GM12878 (cell line): ENCODE data around the gene CHCHD6. TPM values are rescaled to one million over a fixed set of nuclear protein-coding genes. Genes with fewer than 3 reads are reported as not detected.

ENCODE experiments used
- ATAC-seq: fragments of 200-7000 bp; cut with Tn5 transposase; 3 replicates; pipeline ENCODE4 v1.9.1; 2020; ENCODE audit warnings: mild to moderate bottlenecking, moderate library complexity
- BruUV-seq: library from RNA; stranded (reverse); fragments of 400-500 nt; replicated peaks from 2 replicates; lab custom pipeline; 2021; lab: Mats Ljungman, UMichigan
- CTCF ChIA-PET: fragments of 300-600 bp; sonication (Branson Sonifier 250); formaldehyde crosslinking; extraction: SDS; loops from one replicate; lab custom pipeline; 2021; ENCODE audit warnings: inconsistent platforms; lab: Yijun Ruan, JAX
- POLR2A ChIA-PET: fragments of 350-600 bp; formaldehyde crosslinking; extraction: SDS; loops from one replicate; lab custom pipeline; 2021; ENCODE audit warnings: inconsistent platforms; lab: Charles Lee
- RAD21 ChIA-PET: fragments of 300-600 bp; sonication (Branson Sonifier 250); formaldehyde crosslinking; loops from one replicate; lab custom pipeline; 2023; ENCODE audit warnings: antibody characterized with exemption; ENCODE audit not compliant: unreplicated experiment; lab: Charles Lee
- SMC1A ChIA-PET: fragments of 300-600 bp; sonication (Branson Sonifier 250); formaldehyde crosslinking; loops from one replicate; lab custom pipeline; 2023; ENCODE audit not compliant: unreplicated experiment, uncharacterized antibody; lab: Charles Lee
- DNase-seq: peaks from one replicate; pipeline ENCODE4 v3.0.0-alpha.2; 2011; ENCODE audit warnings: low read depth, low spot score
- FAIRE-seq: peaks from 3 replicates; lab custom pipeline; 2011; peaks lifted over from hg19 to GRCh38; lab: Jason Lieb, UNC
- H2AFZ ChIP-seq: 2 replicates; pipeline ENCODE4 v1.6.0; 2011; ENCODE audit warnings: low read depth, low read length, control low read depth; ENCODE audit not compliant: control insufficient read depth
- H3K27ac ChIP-seq: 2 replicates; pipeline ENCODE4 v1.5.1; 2011; ENCODE audit warnings: control low read depth; ENCODE audit not compliant: control insufficient read depth, insufficient read depth
- H3K27me3 ChIP-seq, 2 experiments: replicated peaks in 1 of 2; 2 replicates each; pipeline versions ENCODE4 v1.6.0 to v1.6.1; 2011; ENCODE audit warnings: low read length in 1 of 2; ENCODE audit not compliant: control insufficient read depth in 2 of 2, insufficient read depth in 2 of 2
- H3K36me3 ChIP-seq, 2 experiments: 2 replicates each; pipeline ENCODE4 v1.5.1; 2011; ENCODE audit warnings: low read length in 1 of 2; ENCODE audit not compliant: control insufficient read depth in 2 of 2, insufficient read depth in 2 of 2
- H3K4me1 ChIP-seq: 2 replicates; pipeline ENCODE4 v1.6.1; 2011; ENCODE audit warnings: mild to moderate bottlenecking, low read length, moderate library complexity, mixed read lengths; ENCODE audit not compliant: control insufficient read depth, insufficient read depth
- H3K4me2 ChIP-seq: 2 replicates; pipeline ENCODE4 v1.6.0; 2011; ENCODE audit warnings: control low read depth; ENCODE audit not compliant: control insufficient read depth, insufficient read depth
- H3K4me3 ChIP-seq: fragments of 200-600 bp; sonication (generic); 2 replicates; pipeline ENCODE4 v1.5.1; 2016
- H3K79me2 ChIP-seq: 2 replicates; pipeline ENCODE4 v1.6.0; 2011; ENCODE audit warnings: low read length; ENCODE audit not compliant: control insufficient read depth, insufficient read depth
- H3K9ac ChIP-seq: 2 replicates; pipeline ENCODE4 v1.8.0; 2011; ENCODE audit warnings: low read length, control low read depth, mixed read lengths; ENCODE audit not compliant: control insufficient read depth, insufficient read depth
- H3K9me3 ChIP-seq: replicated peaks from 3 replicates; pipeline ENCODE4 v1.5.1; 2011; ENCODE audit warnings: mild to moderate bottlenecking, low read length; ENCODE audit not compliant: control insufficient read depth, insufficient read depth
- H4K20me1 ChIP-seq: 2 replicates; pipeline ENCODE4 v1.6.0; 2011; ENCODE audit not compliant: control insufficient read depth, insufficient read depth
- BRCA1 ChIP-seq: IDR thresholded peaks from 2 replicates; pipeline ENCODE4 v1.6.1; 2011; ENCODE audit warnings: low read depth, low read length, improper control_type of control experiment
- CHD2 ChIP-seq: IDR thresholded peaks from 2 replicates; pipeline ENCODE4 v1.6.1; 2011; ENCODE audit warnings: low read depth, low read length, improper control_type of control experiment, borderline replicate concordance
- HCFC1 ChIP-seq: fragments of 150-350 bp; IDR thresholded peaks from 2 replicates; pipeline ENCODE4 v1.6.1; 2014; ENCODE audit warnings: low read length
- MYC ChIP-seq: IDR thresholded peaks from 2 replicates; pipeline ENCODE4 v1.6.1; 2011; ENCODE audit warnings: mild to moderate bottlenecking, low read length, moderate library complexity, inconsistent platforms; ENCODE audit not compliant: insufficient read depth, insufficient replicate concordance, insufficient read length, severe bottlenecking
- NFXL1 ChIP-seq: fragments of 450-650 bp; IDR thresholded peaks from 2 replicates; pipeline ENCODE4 v1.6.1; 2017; ENCODE audit warnings: antibody characterized with exemption, mild to moderate bottlenecking, borderline replicate concordance
- SIX5 ChIP-seq: IDR thresholded peaks from 2 replicates; pipeline ENCODE4 v1.6.1; 2011; ENCODE audit warnings: mild to moderate bottlenecking, low read depth, low read length, moderate library complexity; ENCODE audit not compliant: severe bottlenecking
- SREBF2 ChIP-seq: IDR thresholded peaks from 2 replicates; pipeline ENCODE4 v1.6.1; 2012; ENCODE audit warnings: mild to moderate bottlenecking, low read length
- STAT1 ChIP-seq: fragments of 450-650 bp; conservative IDR thresholded peaks from 2 replicates; pipeline ENCODE4 v1.6.1; 2014; ENCODE audit warnings: antibody characterized with exemption, mild to moderate bottlenecking
- TAF1 ChIP-seq: IDR thresholded peaks from 2 replicates; pipeline ENCODE4 v1.6.1; 2011; ENCODE audit warnings: mild to moderate bottlenecking, low read depth, low read length, borderline replicate concordance
- WGBS: methylation state at CpG from one replicate; pipeline ENCODE4 v1.1.6; 2016; ENCODE audit warnings: low lambda C conversion rate; ENCODE audit not compliant: insufficient replicate concordance, insufficient coverage; ENCODE audit errors: missing lambda C conversion rate; 5-methylcytosine and 5-hydroxymethylcytosine counted together
- in situ Hi-C: fragments of 300-500 bp; cut with MboI; formaldehyde crosslinking; loops from 9 replicates; pipeline ENCODE4 v1.14.3; 2018; ENCODE audit warnings: mixed read lengths
- intact Hi-C: fragments of 100-400 bp; cut with micrococcal nuclease; formaldehyde crosslinking; loops from one replicate; pipeline ENCODE4 v1.14.2; 2022; ENCODE audit not compliant: unreplicated experiment
- polyA plus RNA-seq, 11 experiments: library from polyadenylated mRNA; depleted of rRNA in 4 of 11; unstranded in 6 of 11; stranded (reverse) in 5 of 11; fragments of >200 nt; fragmentation: Nextera tagmentation in 4 of 11; fragmentation: Illumina TruSeq in 1 of 11; extraction: Ambion mirVana in 4 of 11; extraction: Trizol in 1 of 11; gene quantifications; 1 replicate in 1 of 11; 2 replicates in 10 of 11; pipeline versions ENCODE4 v1.2.1 to v1.2.3, GENCODE V29; 2011 to 2016; ENCODE audit warnings: inconsistent platforms in 2 of 11, missing spikeins in 2 of 11, low read depth in 1 of 11
- total RNA-seq, 4 experiments: library from RNA; depleted of rRNA in 3 of 4; stranded (reverse); fragments of >200 nt in 3 of 4; fragmentation: Illumina TruSeq in 1 of 4; extraction: Trizol in 1 of 4; gene quantifications; 2 replicates each; pipeline versions ENCODE4 v1.2.1 to v1.2.3, GENCODE V29; 2013 to 2021
- TF ChIP-seq, protein P1 (sequence below): fragments of 450-650 bp; IDR thresholded peaks from 2 replicates; pipeline ENCODE4 v1.6.1; 2017; ENCODE audit warnings: mild to moderate bottlenecking, moderate library complexity

Gene CHCHD6
- total and polyA plus RNA-seq, 10 of the 15 experiments (the other 5 are each of a cell fraction or from before 2014, with no cell fraction given): 2.7 to 16.7 (median 12.3) TPM

DNA sequence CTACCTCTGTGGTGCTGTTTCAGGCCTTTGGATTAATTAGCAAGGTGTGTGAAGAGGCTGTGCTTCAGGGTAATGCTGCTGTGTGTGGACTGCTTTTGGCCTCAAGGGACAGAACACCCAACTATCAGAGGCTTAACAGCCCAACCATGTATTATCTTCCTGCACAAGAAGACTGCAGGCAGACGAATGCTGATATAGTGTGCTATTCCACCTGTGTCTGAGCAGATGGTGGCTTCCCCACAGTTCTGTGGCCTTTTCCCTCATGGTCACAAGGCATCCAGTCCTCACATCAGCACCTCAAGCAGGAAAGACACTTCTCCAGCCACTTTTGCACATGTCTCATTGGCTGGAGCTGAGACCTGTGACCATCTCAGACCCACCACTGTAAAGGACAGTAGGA is 76.6 kb downstream of the CHCHD6 start:
- RAD21 ChIA-PET: no interaction called here
- no peaks in the 10 kb centered on the region; a peak in 1 of 4 replicates for H3K36me3 ChIP-seq

DNA sequence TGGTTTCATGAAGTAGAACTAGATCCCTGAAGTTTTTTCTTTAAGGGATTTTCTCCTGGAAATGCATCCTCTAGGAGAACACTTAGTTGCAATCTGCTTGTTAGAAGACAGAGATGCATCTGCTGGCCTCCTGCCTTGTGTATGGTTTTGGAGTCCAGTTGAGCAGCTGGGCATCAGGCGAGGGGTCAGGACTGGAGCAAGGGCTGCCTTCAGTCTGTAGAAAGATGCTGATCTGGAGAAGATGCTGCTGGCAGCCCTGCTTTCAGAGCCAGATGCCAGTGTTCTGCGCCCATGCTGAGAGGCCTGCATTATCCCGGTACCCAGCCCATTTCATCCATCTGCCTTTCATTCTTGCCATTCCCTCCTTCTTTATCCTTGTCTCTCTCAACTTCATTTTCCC is 77.4 kb downstream of the CHCHD6 start:
- no peaks in the 10 kb centered on the region for H3K79me2 ChIP-seq
- no peak overlapping the region for H3K9ac ChIP-seq
- no peak overlapping the region for H3K4me2 ChIP-seq
- DNase-seq (no peak), FAIRE-seq (no peak), ATAC-seq (no peak)
- intact Hi-C loops: no loop called here
- ChIA-PET SMC1A (no interaction called here), POLR2A (no interaction called here), CTCF (no interaction called here), RAD21 (no interaction called here)
- no peaks in the 10 kb centered on the region; a peak in 1 of 4 replicates for H3K36me3 ChIP-seq
- 87% methylated on average over 3 of the region's 3 CpGs for whole genome bisulfite sequencing
- no TSS peak for BruUV-seq
- H3K9me3 ChIP-seq: no peaks in the 10 kb centered on the region
- TF ChIP-seq TAF1 (no peak), SIX5 (no peak), BRCA1 (no peak), SREBF2 (no peak), STAT1 (no peak), CHD2 (no peak), MYC (no peak)
- TF ChIP-seq, protein P1, sequence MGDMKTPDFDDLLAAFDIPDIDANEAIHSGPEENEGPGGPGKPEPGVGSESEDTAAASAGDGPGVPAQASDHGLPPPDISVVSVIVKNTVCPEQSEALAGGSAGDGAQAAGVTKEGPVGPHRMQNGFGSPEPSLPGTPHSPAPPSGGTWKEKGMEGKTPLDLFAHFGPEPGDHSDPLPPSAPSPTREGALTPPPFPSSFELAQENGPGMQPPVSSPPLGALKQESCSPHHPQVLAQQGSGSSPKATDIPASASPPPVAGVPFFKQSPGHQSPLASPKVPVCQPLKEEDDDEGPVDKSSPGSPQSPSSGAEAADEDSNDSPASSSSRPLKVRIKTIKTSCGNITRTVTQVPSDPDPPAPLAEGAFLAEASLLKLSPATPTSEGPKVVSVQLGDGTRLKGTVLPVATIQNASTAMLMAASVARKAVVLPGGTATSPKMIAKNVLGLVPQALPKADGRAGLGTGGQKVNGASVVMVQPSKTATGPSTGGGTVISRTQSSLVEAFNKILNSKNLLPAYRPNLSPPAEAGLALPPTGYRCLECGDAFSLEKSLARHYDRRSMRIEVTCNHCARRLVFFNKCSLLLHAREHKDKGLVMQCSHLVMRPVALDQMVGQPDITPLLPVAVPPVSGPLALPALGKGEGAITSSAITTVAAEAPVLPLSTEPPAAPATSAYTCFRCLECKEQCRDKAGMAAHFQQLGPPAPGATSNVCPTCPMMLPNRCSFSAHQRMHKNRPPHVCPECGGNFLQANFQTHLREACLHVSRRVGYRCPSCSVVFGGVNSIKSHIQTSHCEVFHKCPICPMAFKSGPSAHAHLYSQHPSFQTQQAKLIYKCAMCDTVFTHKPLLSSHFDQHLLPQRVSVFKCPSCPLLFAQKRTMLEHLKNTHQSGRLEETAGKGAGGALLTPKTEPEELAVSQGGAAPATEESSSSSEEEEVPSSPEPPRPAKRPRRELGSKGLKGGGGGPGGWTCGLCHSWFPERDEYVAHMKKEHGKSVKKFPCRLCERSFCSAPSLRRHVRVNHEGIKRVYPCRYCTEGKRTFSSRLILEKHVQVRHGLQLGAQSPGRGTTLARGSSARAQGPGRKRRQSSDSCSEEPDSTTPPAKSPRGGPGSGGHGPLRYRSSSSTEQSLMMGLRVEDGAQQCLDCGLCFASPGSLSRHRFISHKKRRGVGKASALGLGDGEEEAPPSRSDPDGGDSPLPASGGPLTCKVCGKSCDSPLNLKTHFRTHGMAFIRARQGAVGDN: no peak
- no peaks in the 10 kb centered on the region for H3K27me3 ChIP-seq
- no peak overlapping the region for H3K4me3 ChIP-seq
- no peaks in the 10 kb centered on the region for H4K20me1 ChIP-seq
- H3K4me1 ChIP-seq: no peaks in the 10 kb centered on the region
- in situ Hi-C loops: no loop called here
- H2AFZ ChIP-seq: no peak overlapping the region
- H3K27ac ChIP-seq: no peak overlapping the region

More for the DNA sequence above, 76.6 kb downstream of the CHCHD6 start:
- Histone ChIP-seq H3K79me2 (no peaks in the 10 kb centered on the region), H3K9ac (no peak overlapping the region), H3K9me3 (no peaks in the 10 kb centered on the region), H3K27ac (no peak overlapping the region), H2AFZ (no peak overlapping the region), H3K27me3 (no peaks in the 10 kb centered on the region), H3K4me2 (no peak overlapping the region), H3K4me3 (no peak overlapping the region), H3K4me1 (no peaks in the 10 kb centered on the region)
- no TSS peak for BruUV-seq
- in situ Hi-C loops (no loop called here), intact Hi-C loops (no loop called here)
- ATAC-seq: no peak
- WGBS: 40% methylated on average over 1 of the region's 1 CpG
- no peak for FAIRE-seq
- CTCF ChIA-PET: no interaction called here
- DNase-seq: no peak
- POLR2A ChIA-PET: no interaction called here
- TF ChIP-seq HCFC1 (no peak), SIX5 (no peak), NFXL1 (no peak)
- TF ChIP-seq, all 136 proteins: peak for 0
- H4K20me1 ChIP-seq: no peaks in the 10 kb centered on the region
- SMC1A ChIA-PET: interaction anchor here (1.4 kb wide), 1 partner anchor 14 kb away, joined by 3 read pairs; no protein-coding TSS in a partner anchor
